HG03103 (cell line): ENCODE data around the gene FSTL4.

Experiments
- ATAC-seq: cut with Tn5 transposase; IDR thresholded peaks from one replicate; pipeline ENCODE4 v1.9.1; 2021; ENCODE audit warnings: low read depth; ENCODE audit not compliant: unreplicated experiment

Gene FSTL4

GRCh38 chr5:133520991-133521706 lies 91.2 kb downstream of the FSTL4 start:
- ATAC-seq = no peak

GRCh38 chr5:133520062-133520461 lies 92.3 kb downstream of the FSTL4 start:
- ATAC-seq = no peak

GRCh38 chr5:133519191-133519590 lies 93.2 kb downstream of the FSTL4 start:
- ATAC-seq = no peak

GRCh38 chr5:133514456-133514855 lies 97.9 kb downstream of the FSTL4 start:
- ATAC-seq = no peak

- no peak for ATAC-seq
Measured at GRCh38 chr5:133512896-133513295, 99.4 kb downstream of the FSTL4 start.

- ATAC-seq = no peak
Measured at GRCh38 chr5:133511653-133512235, 100.6 kb downstream of the FSTL4 start.

- ATAC-seq = no peak
Measured at GRCh38 chr5:133510634-133511262, 101.6 kb downstream of the FSTL4 start.

- ATAC-seq = no peak
Measured at GRCh38 chr5:133509742-133510079, 102.6 kb downstream of the FSTL4 start.

GRCh38 chr5:133508845-133509741 lies 103.2 kb downstream of the FSTL4 start:
- no peak for ATAC-seq

GRCh38 chr5:133508331-133508730 lies 104.0 kb downstream of the FSTL4 start:
- no peak for ATAC-seq

GRCh38 chr5:133506181-133506580 lies 106.2 kb downstream of the FSTL4 start:
- no peak for ATAC-seq

GRCh38 chr5:133503511-133503910 lies 108.8 kb downstream of the FSTL4 start:
- no peak for ATAC-seq

GRCh38 chr5:133499895-133500294 lies 112.4 kb downstream of the FSTL4 start:
- no peak for ATAC-seq

GRCh38 chr5:133497608-133498348 lies 114.6 kb downstream of the FSTL4 start:
- ATAC-seq = no peak

- ATAC-seq = no peak
Measured at GRCh38 chr5:133496631-133497030, 115.7 kb downstream of the FSTL4 start.

GRCh38 chr5:133494923-133495246 lies 117.5 kb downstream of the FSTL4 start:
- ATAC-seq = no peak

- no peak for ATAC-seq
Measured at GRCh38 chr5:133494232-133494922, 118.0 kb downstream of the FSTL4 start.

GRCh38 chr5:133489632-133490031 lies 122.7 kb downstream of the FSTL4 start:
- no peak for ATAC-seq

- ATAC-seq = no peak
Measured at GRCh38 chr5:133487093-133487492, 125.2 kb downstream of the FSTL4 start.

- no peak for ATAC-seq
Measured at GRCh38 chr5:133485468-133485867, 126.9 kb downstream of the FSTL4 start.
